GM10266 (cell line): ENCODE data around the gene SLC7A4.

Source experiments
- DNase-seq: peaks from one replicate; pipeline ENCODE4 v3.0.0; 2012; ENCODE audit errors: extremely low spot score
- CTCF ChIP-seq: IDR thresholded peaks from 2 replicates; pipeline ENCODE4 v1.5.1; 2012; ENCODE audit warnings: mild to moderate bottlenecking, low read depth; ENCODE audit not compliant: control insufficient read depth, insufficient read depth; ENCODE audit errors: missing control alignments

SLC7A4 gene

GRCh38 chr22:20999350-21000206 is 32.8 kb downstream of the SLC7A4 start:
- TF ChIP-seq CTCF, result no peak
- no peak for DNase-seq

GRCh38 chr22:20998411-20999336 is 33.7 kb downstream of the SLC7A4 start:
- no peak for TF ChIP-seq CTCF
- no peak for DNase-seq

- no peak for DNase-seq
- TF ChIP-seq CTCF, result no peak
These were observed 34.7 kb downstream of the SLC7A4 start for GRCh38 chr22:20997536-20998257.

GRCh38 chr22:20996598-20997535 is 35.5 kb downstream of the SLC7A4 start:
- no peak for TF ChIP-seq CTCF
- no peak for DNase-seq

GRCh38 chr22:20996031-20996410 is 36.3 kb downstream of the SLC7A4 start:
- DNase-seq, result no peak
- no peak for TF ChIP-seq CTCF

- TF ChIP-seq CTCF, result no peak
- no peak for DNase-seq
These were observed 36.9 kb downstream of the SLC7A4 start for GRCh38 chr22:20995329-20996030.
